ENCODE measurements around the gene GIPR.
A peak's percentile ranks its signal among the peaks of the same experiment; 100 is the strongest.
"Not testable (repeated sequence)": the region's sequence is repeated elsewhere in the genome, so short reads cannot be mapped to it uniquely, and the experiment has no call there.

Gene GIPR

GRCh38 chr19:45667620-45668341, at the start of gene GIPR:
GIPR (plus strand) TSS chr19:45668221; CDS start chr19:45669521, 1,300 bp downstream.
- peak; percentile 85 for DNase-seq

- no peak for DNase-seq
These were observed 46.6 kb upstream of the GIPR start for GRCh38 chr19:45621389-45621788.

GRCh38 chr19:45621976-45622503, 46.0 kb upstream of the GIPR start:
- DNase-seq: no peak

GRCh38 chr19:45623984-45624383, 44.0 kb upstream of the GIPR start:
- no peak for DNase-seq

- DNase-seq: not testable (repeated sequence)
These were observed 39.8 kb upstream of the GIPR start for GRCh38 chr19:45628219-45628618.

GRCh38 chr19:45629704-45630103, 38.3 kb upstream of the GIPR start:
- no peak for DNase-seq

- DNase-seq: no peak
These were observed 37.6 kb upstream of the GIPR start for GRCh38 chr19:45630463-45630862.

GRCh38 chr19:45632468-45633196, 35.4 kb upstream of the GIPR start:
- DNase-seq: peak; percentile 80

GRCh38 chr19:45636275-45636674, 31.7 kb upstream of the GIPR start:
- DNase-seq: no peak

- DNase-seq: no peak
These were observed 31.1 kb upstream of the GIPR start for GRCh38 chr19:45636902-45637301.

GRCh38 chr19:45637890-45638667, 29.9 kb upstream of the GIPR start:
- no peak for DNase-seq

- peak; percentile 81 for DNase-seq
These were observed 28.9 kb upstream of the GIPR start, which contains the start of gene EML2 for GRCh38 chr19:45638930-45639729. EML2 (minus strand) TSS chr19:45639397; CDS start chr19:45639376, 21 bp downstream.

GRCh38 chr19:45640849-45641273, 27.2 kb upstream of the GIPR start:
- DNase-seq: no peak

- DNase-seq: peak; percentile 91
These were observed 26.5 kb upstream of the GIPR start for GRCh38 chr19:45641274-45642105.

GRCh38 chr19:45643024-45643926, 24.7 kb upstream of the GIPR start:
- peak; percentile 99 for DNase-seq

- DNase-seq: no peak
These were observed 23.9 kb upstream of the GIPR start for GRCh38 chr19:45643927-45644771.

GRCh38 chr19:45645068-45645630, 22.9 kb upstream of the GIPR start:
- DNase-seq: no peak

- DNase-seq: peak; percentile 91
These were observed 22.2 kb upstream of the GIPR start for GRCh38 chr19:45645631-45646344.
